CD4-positive, alpha-beta T cell (primary cell): ENCODE measurements around the gene FAM210B. TPM values are rescaled to one million over a fixed set of nuclear protein-coding genes. Genes with fewer than 3 reads are reported as not detected.
"Not testable (repeated sequence)": the region's sequence is repeated elsewhere in the genome, so short reads cannot be mapped to it uniquely, and the experiment has no call there.

Source experiments
- ATAC-seq: fragments of 200-7000 bp; cut with Tn5 transposase; one replicate; pipeline ENCODE4 v1.10.0; 2022; ENCODE audit warnings: mild to moderate bottlenecking; ENCODE audit not compliant: poor library complexity
- CTCF ChIA-PET: fragments of 350-600 bp; sonication (Branson Sonifier 250); formaldehyde crosslinking; loops from one replicate; lab custom pipeline; 2021; ENCODE audit warnings: antibody characterized with exemption, inconsistent platforms; lab: Charles Lee
- POLR2A ChIA-PET: fragments of 350-600 bp; sonication (Branson Sonifier 250); formaldehyde crosslinking; loops from one replicate; lab custom pipeline; 2021; ENCODE audit warnings: antibody characterized with exemption, inconsistent platforms; lab: Charles Lee
- DNase-seq, 14 experiments: peaks; one replicate each; pipeline ENCODE4 v3.0.0-alpha.2; 2013 to 2020; ENCODE audit warnings: mixed read lengths in 2 of 14
- H3K27ac ChIP-seq, 2 donors: one replicate each; pipeline versions ENCODE4 v1.5.1 to v1.7.0; 2013; ENCODE audit warnings: low read length in 2 of 2, low read depth in 1 of 2, mild to moderate bottlenecking in 1 of 2
- H3K27me3 ChIP-seq, 2 experiments: 1 replicate in 1 of 2; 2 replicates in 1 of 2; pipeline versions ENCODE4 v1.6.1 to v1.7.0; 2013; ENCODE audit warnings: low read length in 2 of 2, control low read depth in 1 of 2, mild to moderate bottlenecking in 1 of 2, moderate library complexity in 1 of 2; ENCODE audit not compliant: insufficient read depth in 2 of 2, control insufficient read depth in 1 of 2
- H3K36me3 ChIP-seq: one replicate; pipeline ENCODE4 v1.6.1; 2013; ENCODE audit warnings: low read length, control low read depth; ENCODE audit not compliant: insufficient read depth
- H3K4me1 ChIP-seq: one replicate; pipeline ENCODE4 v1.6.1; 2013; ENCODE audit warnings: low read length, control low read depth; ENCODE audit not compliant: insufficient read depth
- H3K4me3 ChIP-seq: one replicate; pipeline ENCODE4 v1.5.1; 2013; ENCODE audit warnings: mild to moderate bottlenecking, low read length, moderate library complexity
- H3K9me3 ChIP-seq, 2 experiments: 1 replicate in 1 of 2; 2 replicates in 1 of 2; pipeline versions ENCODE4 v1.6.1 to v1.7.0; 2013; ENCODE audit warnings: low read length in 2 of 2, mild to moderate bottlenecking in 2 of 2, control low read depth in 1 of 2, moderate library complexity in 1 of 2; ENCODE audit not compliant: control insufficient read depth in 1 of 2, insufficient read depth in 1 of 2
- H3K27ac Mint-ChIP-seq: one replicate; pipeline ENCODE4 v1.8.0; 2020; ENCODE audit warnings: mixed read lengths
- H3K27me3 Mint-ChIP-seq: one replicate; pipeline ENCODE4 v1.8.0; 2021; ENCODE audit warnings: mixed read lengths
- H3K36me3 Mint-ChIP-seq: one replicate; pipeline ENCODE4 v1.8.0; 2021; ENCODE audit warnings: low read depth, mixed read lengths
- H3K4me1 Mint-ChIP-seq: one replicate; pipeline ENCODE4 v1.8.0; 2021; ENCODE audit warnings: low read depth, mixed read lengths
- H3K4me3 Mint-ChIP-seq: one replicate; pipeline ENCODE4 v1.8.0; 2020; ENCODE audit warnings: mild to moderate bottlenecking, mixed read lengths
- H3K9me3 Mint-ChIP-seq: one replicate; pipeline ENCODE4 v1.8.0; 2020; ENCODE audit warnings: mixed read lengths
- CTCF ChIP-seq: fragments of 200-600 bp; IDR thresholded peaks from one replicate; pipeline ENCODE4 v1.8.0; 2022; ENCODE audit warnings: antibody characterized with exemption, mild to moderate bottlenecking
- intact Hi-C, 2 experiments: fragments of 100-400 bp; cut with DNase I in 1 of 2; cut with micrococcal nuclease in 1 of 2; formaldehyde crosslinking; loops; one replicate each; pipeline versions ENCODE4 v1.15.1 to v1.9.0; 2023 to 2025; cut with DNase I, micrococcal nuclease
- total RNA-seq, 174 experiments: library from RNA in 2 of 174; stranded (reverse) in 2 of 174; gene quantifications; one replicate each; pipeline ENCODE4 v1.2.3 and lab custom pipeline; 2021 to 2026

Gene FAM210B
- total RNA-seq, 2 experiments from 2014 or later: 14.4 to 14.7 TPM

- Mint-ChIP-seq H3K4me3 (no peak overlapping the region), H3K27me3 (no peaks in the 10 kb centered on the region), H3K9me3 (no peaks in the 10 kb centered on the region), H3K36me3 (peaks cover 84% of the 10 kb centered on the region), H3K4me1 (peaks cover 34% of the 10 kb centered on the region), H3K27ac (peak overlapping the region; percentile 74)
- ChIA-PET POLR2A (interaction anchor here (0.5 to 1.0 kb wide), 2 partner anchors 12 to 32 kb away, joined by 3 read pairs; partner anchors contain the start of gene CASS4), CTCF (interaction anchor here (0.7 to 1.6 kb wide), 2 partner anchors 8 to 69 kb away, joined by 3 to 4 read pairs; partner anchors contain the start of genes AURKA, CSTF1 and RTF2)
- peak; percentile 92 for TF ChIP-seq CTCF
- Histone ChIP-seq H3K4me3 (no peak overlapping the region), H3K36me3 (peaks cover 88% of the 10 kb centered on the region), H3K4me1 (no peaks in the 10 kb centered on the region), H3K27ac (no peak overlapping the region), H3K9me3 (no peaks in the 10 kb centered on the region), H3K27me3 (no peaks in the 10 kb centered on the region)
- intact Hi-C loops: loop anchor here in 1 of 2 experiments (1.0 to 2.0 kb wide), 4 partner anchors 18 to 116 kb away; partner anchors contain the start of gene RTF2
- DNase-seq: peak in 12 of 14 experiments; percentile 19 to 89 (median 58)
- peak; percentile 32 for ATAC-seq
Measured at GRCh38 chr20:56400001-56400640, 41.3 kb downstream of the FAM210B start.

- POLR2A ChIA-PET: interaction anchor here (0.8 to 1.1 kb wide), 2 partner anchors 8 to 37 kb away, joined by 3 read pairs; partner anchors contain the start of gene CASS4
- H3K9me3 ChIP-seq: no peaks in the 10 kb centered on the region
- CTCF ChIA-PET: no interaction called here
- Mint-ChIP-seq H3K9me3 (no peaks in the 10 kb centered on the region), H3K27ac (peak overlapping the region; percentile 96), H3K27me3 (no peaks in the 10 kb centered on the region), H3K4me3 (peak overlapping the region; percentile 64), H3K36me3 (peaks cover 82% of the 10 kb centered on the region), H3K4me1 (peaks cover 24% of the 10 kb centered on the region)
- no peaks in the 10 kb centered on the region for H3K4me1 ChIP-seq
- H3K27ac ChIP-seq: no peak overlapping the region
- ATAC-seq (peak; percentile 94), DNase-seq (peak in 1 of 14 experiments; percentile 76)
- no peaks in the 10 kb centered on the region for H3K27me3 ChIP-seq
- no peak overlapping the region for H3K4me3 ChIP-seq
- no peak for TF ChIP-seq CTCF
- intact Hi-C loops: no loop called here
- H3K36me3 ChIP-seq: peaks cover 83% of the 10 kb centered on the region
Measured at GRCh38 chr20:56403465-56403864, 44.7 kb downstream of the FAM210B start.

- DNase-seq, intact Hi-C loops, H3K4me1 ChIP-seq, H3K9me3 ChIP-seq, ATAC-seq, H3K27me3 Mint-ChIP-seq, H3K4me3 ChIP-seq, H3K27ac ChIP-seq, H3K4me3 Mint-ChIP-seq, H3K9me3 Mint-ChIP-seq, H3K27me3 ChIP-seq: not testable (repeated sequence)
- POLR2A ChIA-PET: interaction anchor here (0.7 to 0.9 kb wide), 2 partner anchors 10 to 13 kb away, joined by 3 read pairs; no protein-coding TSS in a partner anchor
- CTCF ChIA-PET: interaction anchor here (0.9 kb wide), 1 partner anchor 15 kb away, joined by 4 read pairs; no protein-coding TSS in a partner anchor
- H3K27ac Mint-ChIP-seq: peak overlapping the region; percentile 96
- peaks cover 67% of the 10 kb centered on the region for H3K36me3 ChIP-seq
- H3K4me1 Mint-ChIP-seq: peaks cover 24% of the 10 kb centered on the region
- H3K36me3 Mint-ChIP-seq: peaks cover 74% of the 10 kb centered on the region
Measured at GRCh38 chr20:56405356-56405755, 46.6 kb downstream of the FAM210B start.
